GM19324 (cell line): Measurements from ENCODE around the gene IGSF23.
"Not testable (repeated sequence)": the region's sequence is repeated elsewhere in the genome, so short reads cannot be mapped to it uniquely, and the experiment has no call there.

Source experiments
- ATAC-seq: cut with Tn5 transposase; IDR thresholded peaks from one replicate; pipeline ENCODE4 v1.9.1; 2021; ENCODE audit warnings: mild to moderate bottlenecking, moderate library complexity; ENCODE audit not compliant: unreplicated experiment, low FRiP score

Gene IGSF23

GRCh38 chr19:44658069-44658733 is 44.8 kb downstream of the IGSF23 start:
- ATAC-seq = no peak

GRCh38 chr19:44660081-44660480 is 46.7 kb downstream of the IGSF23 start:
- ATAC-seq = no peak

- ATAC-seq = no peak
These were observed 47.8 kb downstream of the IGSF23 start for GRCh38 chr19:44661205-44661604.

- no peak for ATAC-seq
These were observed 48.5 kb downstream of the IGSF23 start for GRCh38 chr19:44661904-44662303.

GRCh38 chr19:44662691-44663385 is 49.5 kb downstream of the IGSF23 start:
- no peak for ATAC-seq

GRCh38 chr19:44663996-44664395 is 50.6 kb downstream of the IGSF23 start:
- ATAC-seq = no peak

GRCh38 chr19:44664976-44665375 is 51.6 kb downstream of the IGSF23 start:
- no peak for ATAC-seq

GRCh38 chr19:44666852-44667556 is 53.6 kb downstream of the IGSF23 start:
- ATAC-seq = no peak

- no peak for ATAC-seq
These were observed 55.8 kb downstream of the IGSF23 start for GRCh38 chr19:44668985-44669764.

- not testable (repeated sequence) for ATAC-seq
These were observed 56.7 kb downstream of the IGSF23 start for GRCh38 chr19:44670027-44670426.

- no peak for ATAC-seq
These were observed 58.0 kb downstream of the IGSF23 start, which contains the start of gene CEACAM19 for GRCh38 chr19:44671400-44671799. TSS of gene CEACAM19 (plus strand) at chr19:44671482. CDS start at chr19:44671932, 450 bp downstream.

- no peak for ATAC-seq
These were observed 58.9 kb downstream of the IGSF23 start for GRCh38 chr19:44672226-44672625.

GRCh38 chr19:44673510-44673909 is 60.1 kb downstream of the IGSF23 start:
- ATAC-seq = no peak

GRCh38 chr19:44675521-44675920 is 62.2 kb downstream of the IGSF23 start:
- no peak for ATAC-seq

- ATAC-seq = no peak
These were observed 63.9 kb downstream of the IGSF23 start for GRCh38 chr19:44677019-44677811.

GRCh38 chr19:44680536-44680935 is 67.2 kb downstream of the IGSF23 start:
- no peak for ATAC-seq

GRCh38 chr19:44681992-44682790 is 68.8 kb downstream of the IGSF23 start:
- no peak for ATAC-seq

- ATAC-seq = no peak
These were observed 69.4 kb downstream of the IGSF23 start for GRCh38 chr19:44682807-44683206.
